Tibial nerve (tissue), 3 donors: ENCODE measurements around the gene TSHZ2.
"Not testable (repeated sequence)": the region's sequence is repeated elsewhere in the genome, so short reads cannot be mapped to it uniquely, and the experiment has no call there.

ENCODE experiments used
- CTCF ChIP-seq, 5 experiments: fragments of 200-600 bp in 3 of 5; fragments of 450-650 bp in 2 of 5; sonication (generic) in 3 of 5; IDR thresholded peaks; one replicate each; pipeline ENCODE4 v1.5.1; 2016 to 2019; ENCODE audit warnings: antibody characterized with exemption in 5 of 5, mild to moderate bottlenecking in 3 of 5, moderate library complexity in 2 of 5
- POLR2A ChIP-seq, 2 donors: fragments of 450-650 bp; IDR thresholded peaks; one replicate each; pipeline ENCODE4 v1.6.1; 2017; ENCODE audit warnings: antibody characterized with exemption in 2 of 2, mild to moderate bottlenecking in 2 of 2, moderate library complexity in 2 of 2

GRCh38 chr20:53523615-53524014, 551.5 kb downstream of the TSHZ2 start:
- not testable (repeated sequence) for TF ChIP-seq CTCF, POLR2A (IDR thresholded peaks at IDR 0.05)
